HUES48 (cell line): ENCODE data around the gene FBF1.

Source experiments
- H3K27ac ChIP-seq: one replicate; pipeline ENCODE4 v1.7.0; 2013; ENCODE audit warnings: low read depth, low read length, inconsistent platforms
- H3K27me3 ChIP-seq: 2 replicates; pipeline ENCODE4 v1.6.1; 2013; ENCODE audit warnings: mild to moderate bottlenecking, low read length; ENCODE audit not compliant: control insufficient read depth, insufficient read depth
- H3K36me3 ChIP-seq: 2 replicates; pipeline ENCODE4 v1.6.1; 2013; ENCODE audit warnings: low read length; ENCODE audit not compliant: control insufficient read depth, insufficient read depth
- H3K4me1 ChIP-seq: 2 replicates; pipeline ENCODE4 v1.6.1; 2013; ENCODE audit warnings: mild to moderate bottlenecking, low read length; ENCODE audit not compliant: control insufficient read depth, insufficient read depth
- H3K4me3 ChIP-seq: 2 replicates; pipeline ENCODE4 v1.5.1; 2013; ENCODE audit warnings: mild to moderate bottlenecking, low read depth, low read length
- H3K9ac ChIP-seq: 2 replicates; pipeline ENCODE4 v1.6.1; 2013; ENCODE audit warnings: mild to moderate bottlenecking, low read depth, low read length, moderate library complexity
- H3K9me3 ChIP-seq: 2 replicates; pipeline ENCODE4 v1.6.1; 2013; ENCODE audit warnings: low read length; ENCODE audit not compliant: control insufficient read depth, insufficient read depth

The FBF1 gene

GRCh38 chr17:75945211-75945610, 4.4 kb upstream of the FBF1 start:
- no peaks in the 10 kb centered on the region for H3K9me3 ChIP-seq
- peaks cover 10% of the 10 kb centered on the region for H3K4me1 ChIP-seq
- H3K27ac ChIP-seq, result no peak overlapping the region
- H3K36me3 ChIP-seq, result peaks cover 50% of the 10 kb centered on the region
- no peak overlapping the region for H3K4me3 ChIP-seq
- H3K9ac ChIP-seq, result no peak overlapping the region
- no peaks in the 10 kb centered on the region for H3K27me3 ChIP-seq

GRCh38 chr17:75943491-75943890, 2.6 kb upstream of the FBF1 start:
- Histone ChIP-seq H3K4me3 (no peak overlapping the region), H3K9me3 (no peaks in the 10 kb centered on the region), H3K4me1 (peaks cover 10% of the 10 kb centered on the region), H3K36me3 (peaks cover 34% of the 10 kb centered on the region), H3K9ac (no peak overlapping the region), H3K27ac (no peak overlapping the region), H3K27me3 (no peaks in the 10 kb centered on the region)

- no peak overlapping the region for H3K27ac ChIP-seq
- H3K36me3 ChIP-seq, result peaks cover 24% of the 10 kb centered on the region
- H3K27me3 ChIP-seq, result no peaks in the 10 kb centered on the region
- H3K9ac ChIP-seq, result no peak overlapping the region
- no peaks in the 10 kb centered on the region for H3K9me3 ChIP-seq
- H3K4me3 ChIP-seq, result no peak overlapping the region
- H3K4me1 ChIP-seq, result peaks cover 10% of the 10 kb centered on the region
These were observed 1.6 kb upstream of the FBF1 start for GRCh38 chr17:75942473-75942872.

- Histone ChIP-seq H3K9me3 (no peaks in the 10 kb centered on the region), H3K9ac (peak overlapping the region; percentile 23; the same call in 1 of the 2 replicates), H3K4me1 (peaks cover 8% of the 10 kb centered on the region), H3K27me3 (no peaks in the 10 kb centered on the region), H3K27ac (peak overlapping the region; percentile 54), H3K4me3 (peak overlapping the region; percentile 94), H3K36me3 (peaks cover 16% of the 10 kb centered on the region)
These were observed 589 bp upstream of the FBF1 start for GRCh38 chr17:75941442-75941819.

GRCh38 chr17:75937652-75938051, 3.2 kb downstream of the FBF1 start:
- Histone ChIP-seq H3K4me1 (peaks cover 4% of the 10 kb centered on the region; the same call in 1 of the 2 replicates), H3K4me3 (no peak overlapping the region), H3K27me3 (no peaks in the 10 kb centered on the region), H3K9me3 (no peaks in the 10 kb centered on the region), H3K9ac (no peak overlapping the region), H3K36me3 (no peaks in the 10 kb centered on the region), H3K27ac (no peak overlapping the region)

- H3K4me1 ChIP-seq, result no peaks in the 10 kb centered on the region
- H3K27me3 ChIP-seq, result no peaks in the 10 kb centered on the region
- no peak overlapping the region for H3K4me3 ChIP-seq
- no peaks in the 10 kb centered on the region; the same call in 1 of the 2 replicates for H3K36me3 ChIP-seq
- H3K9ac ChIP-seq, result no peak overlapping the region
- no peaks in the 10 kb centered on the region for H3K9me3 ChIP-seq
- H3K27ac ChIP-seq, result no peak overlapping the region
These were observed 7.0 kb downstream of the FBF1 start for GRCh38 chr17:75933808-75934207.

GRCh38 chr17:75932852-75933251, 8.0 kb downstream of the FBF1 start:
- H3K9me3 ChIP-seq, result no peaks in the 10 kb centered on the region
- no peak overlapping the region for H3K9ac ChIP-seq
- H3K36me3 ChIP-seq, result no peaks in the 10 kb centered on the region; the same call in 1 of the 2 replicates
- no peak overlapping the region for H3K4me3 ChIP-seq
- H3K27me3 ChIP-seq, result no peaks in the 10 kb centered on the region
- H3K4me1 ChIP-seq, result no peaks in the 10 kb centered on the region
- H3K27ac ChIP-seq, result no peak overlapping the region

- Histone ChIP-seq H3K27me3 (no peaks in the 10 kb centered on the region), H3K9ac (no peak overlapping the region), H3K4me3 (no peak overlapping the region), H3K36me3 (peaks cover 6% of the 10 kb centered on the region), H3K27ac (no peak overlapping the region), H3K4me1 (no peaks in the 10 kb centered on the region), H3K9me3 (no peaks in the 10 kb centered on the region)
These were observed 9.8 kb downstream of the FBF1 start for GRCh38 chr17:75931062-75931461.

GRCh38 chr17:75927286-75927922, 13.4 kb downstream of the FBF1 start:
- H3K9ac ChIP-seq, result no peak overlapping the region
- H3K9me3 ChIP-seq, result no peaks in the 10 kb centered on the region
- H3K4me3 ChIP-seq, result no peak overlapping the region
- H3K4me1 ChIP-seq, result no peaks in the 10 kb centered on the region
- H3K27ac ChIP-seq, result no peak overlapping the region
- no peaks in the 10 kb centered on the region for H3K27me3 ChIP-seq
- H3K36me3 ChIP-seq, result peaks cover 29% of the 10 kb centered on the region

- Histone ChIP-seq H3K4me3 (no peak overlapping the region), H3K27me3 (no peaks in the 10 kb centered on the region), H3K9ac (no peak overlapping the region), H3K36me3 (peaks cover 35% of the 10 kb centered on the region), H3K9me3 (no peaks in the 10 kb centered on the region), H3K4me1 (no peaks in the 10 kb centered on the region), H3K27ac (no peak overlapping the region)
These were observed 14.4 kb downstream of the FBF1 start for GRCh38 chr17:75926456-75926855.

GRCh38 chr17:75925912-75926311, 14.9 kb downstream of the FBF1 start:
- no peaks in the 10 kb centered on the region for H3K27me3 ChIP-seq
- H3K9me3 ChIP-seq, result no peaks in the 10 kb centered on the region
- H3K9ac ChIP-seq, result no peak overlapping the region
- no peak overlapping the region for H3K27ac ChIP-seq
- no peak overlapping the region for H3K4me3 ChIP-seq
- H3K36me3 ChIP-seq, result peaks cover 35% of the 10 kb centered on the region
- H3K4me1 ChIP-seq, result no peaks in the 10 kb centered on the region
